SK-N-SH (cell line): ENCODE data around the gene CX3CR1. TPM values are rescaled to one million over a fixed set of nuclear protein-coding genes. Genes with fewer than 3 reads are reported as not detected.
A peak's percentile ranks its signal among the peaks of the same experiment; 100 is the strongest.

Experiments used
- CTCF ChIA-PET: fragments of 300-600, 350-600 bp; formaldehyde crosslinking; extraction: SDS; loops from one replicate; lab custom pipeline; 2021; lab: Yijun Ruan, JAX
- POLR2A ChIA-PET: fragments of 350-600 bp; sonication (Branson Sonifier 250); formaldehyde crosslinking; extraction: SDS; loops from one replicate; lab custom pipeline; 2020; ENCODE audit warnings: antibody characterized with exemption, inconsistent platforms; lab: Yijun Ruan, JAX
- DNase-seq: peaks from one replicate; pipeline ENCODE4 v3.0.0; 2012
- H2AFZ ChIP-seq: fragments of 200-600 bp; sonication (generic); 2 replicates; pipeline ENCODE4 v1.8.1; 2016; ENCODE audit warnings: antibody characterized with exemption, mild to moderate bottlenecking, low read depth
- H3F3A ChIP-seq: fragments of 200-600 bp; sonication (generic); replicated peaks from 2 replicates; pipeline ENCODE3; 2016; ENCODE audit warnings: antibody characterized with exemption, mild to moderate bottlenecking; ENCODE audit not compliant: insufficient read depth
- H3K27ac ChIP-seq, 2 experiments: fragments of 200-500 bp in 1 of 2; fragments of 200-600 bp in 1 of 2; sonication (Bioruptor generic) in 1 of 2; sonication (generic), shearing (Covaris generic) in 1 of 2; 2 replicates each; pipeline versions ENCODE4 v1.5.1 to v1.6.1; 2014 to 2016; ENCODE audit warnings: low read depth in 2 of 2, inconsistent platforms in 1 of 2, low read length in 1 of 2, mild to moderate bottlenecking in 1 of 2, mixed read lengths in 1 of 2
- H3K27me3 ChIP-seq: fragments of 200-600 bp; sonication (generic), shearing (Covaris generic); 2 replicates; pipeline ENCODE4 v1.6.1; 2016; ENCODE audit warnings: mixed run types; ENCODE audit not compliant: insufficient read depth
- H3K36me3 ChIP-seq, 2 experiments: fragments of 200-500 bp in 1 of 2; fragments of 200-600 bp in 1 of 2; sonication (Bioruptor generic) in 1 of 2; sonication (generic) in 1 of 2; replicated peaks in 1 of 2; 2 replicates each; pipeline versions ENCODE3 to v1.5.1; 2014 to 2016; ENCODE audit warnings: low read length in 1 of 2, mild to moderate bottlenecking in 1 of 2; ENCODE audit not compliant: insufficient read depth in 2 of 2, control insufficient read depth in 1 of 2
- H3K4me1 ChIP-seq, 2 experiments: fragments of 200-500 bp in 1 of 2; fragments of 200-600 bp in 1 of 2; sonication (Bioruptor generic) in 1 of 2; sonication (generic), shearing (Covaris generic) in 1 of 2; 2 replicates each; pipeline versions ENCODE4 v1.5.1 to v1.6.1; 2014 to 2016; ENCODE audit warnings: low read depth in 1 of 2, low read length in 1 of 2, mixed run types in 1 of 2; ENCODE audit not compliant: insufficient read depth in 2 of 2, control insufficient read depth in 1 of 2
- H3K4me2 ChIP-seq: fragments of 200-600 bp; sonication (generic), shearing (Covaris generic); 2 replicates; pipeline ENCODE4 v1.6.1; 2017; ENCODE audit warnings: mixed run types
- H3K4me3 ChIP-seq, 2 experiments: fragments of 200-500 bp in 1 of 2; fragments of 200-600 bp in 1 of 2; sonication (Bioruptor generic) in 1 of 2; sonication (generic), shearing (Covaris generic) in 1 of 2; 2 replicates each; pipeline versions ENCODE4 v1.5.1 to v1.8.1; 2014 to 2016; ENCODE audit warnings: low read depth in 2 of 2, inconsistent platforms in 1 of 2, low read length in 1 of 2, mild to moderate bottlenecking in 1 of 2, mixed read lengths in 1 of 2, moderate library complexity in 1 of 2
- H3K79me2 ChIP-seq: fragments of 200-600 bp; sonication (generic); 2 replicates; pipeline ENCODE4 v1.8.1; 2017; ENCODE audit warnings: mild to moderate bottlenecking; ENCODE audit not compliant: insufficient read depth
- H3K9ac ChIP-seq: fragments of 200-600 bp; sonication (generic); 2 replicates; pipeline ENCODE4 v1.6.1; 2017; ENCODE audit warnings: mixed run types
- H3K9me2 ChIP-seq: fragments of 200-600 bp; sonication (generic); 2 replicates; pipeline ENCODE4 v1.6.1; 2017; ENCODE audit warnings: mixed run types
- H3K9me3 ChIP-seq: fragments of 200-600 bp; sonication (generic); 2 replicates; pipeline ENCODE4 v1.6.1; 2017; ENCODE audit warnings: mixed run types, mild to moderate bottlenecking, moderate library complexity
- H4K20me1 ChIP-seq: fragments of 200-600 bp; sonication (generic); 2 replicates; pipeline ENCODE4 v1.6.1; 2017; ENCODE audit warnings: mild to moderate bottlenecking, mixed run types; ENCODE audit not compliant: insufficient read depth
- ELF1 ChIP-seq: IDR thresholded peaks from 2 replicates; pipeline ENCODE4 v1.4.0; 2012
- JUND ChIP-seq: IDR thresholded peaks from 2 replicates; pipeline ENCODE4 v1.4.0; 2012
- NFIC ChIP-seq: IDR thresholded peaks from 2 replicates; pipeline ENCODE4 v1.4.0; 2012; ENCODE audit warnings: borderline replicate concordance
- POLR2AphosphoS5 ChIP-seq: IDR thresholded peaks from 2 replicates; pipeline ENCODE4 v1.6.1; 2012; ENCODE audit warnings: low read depth, low read length
- RAD21 ChIP-seq: IDR thresholded peaks from 2 replicates; pipeline ENCODE4 v1.6.1; 2012; ENCODE audit warnings: mild to moderate bottlenecking, low read length
- RCOR1 ChIP-seq: fragments of 150-350 bp; IDR thresholded peaks from 2 replicates; pipeline ENCODE4 v1.6.1; 2017; ENCODE audit warnings: antibody characterized with exemption, low read length
- RXRA ChIP-seq: IDR thresholded peaks from 2 replicates; pipeline ENCODE4 v1.4.0; 2012; ENCODE audit warnings: low read depth, mild to moderate bottlenecking, borderline replicate concordance
- TAF1 ChIP-seq: IDR thresholded peaks from 2 replicates; pipeline ENCODE4 v1.6.1; 2012; ENCODE audit warnings: low read depth, mild to moderate bottlenecking, low read length, moderate library complexity, borderline replicate concordance
- TCF12 ChIP-seq: IDR thresholded peaks from 2 replicates; pipeline ENCODE4 v1.4.0; 2012
- WGBS: methylation state at CpG from one replicate; pipeline ENCODE4 v1.1.6; 2017; ENCODE audit warnings: low lambda C conversion rate; 5-methylcytosine and 5-hydroxymethylcytosine counted together
- polyA plus RNA-seq, 3 experiments: library from polyadenylated mRNA; depleted of rRNA; stranded (reverse); fragments of >200 nt; gene quantifications; 2 replicates each; pipeline ENCODE4 v1.2.3, GENCODE V29; 2012
- TF ChIP-seq, protein P1 (sequence below): IDR thresholded peaks from 2 replicates; pipeline ENCODE4; 2012
- TF ChIP-seq, protein P2 (sequence below): IDR thresholded peaks from 2 replicates; pipeline ENCODE4 v1.4.0; 2012; ENCODE audit warnings: low read depth, borderline replicate concordance
- TF ChIP-seq, protein P3 (sequence below): IDR thresholded peaks from 2 replicates; pipeline ENCODE4 v1.6.1; 2012; ENCODE audit warnings: mild to moderate bottlenecking, low read depth, low read length, moderate library complexity
- TF ChIP-seq, protein P4 (sequence below): IDR thresholded peaks from 2 replicates; pipeline ENCODE4 v1.4.0; 2012; ENCODE audit warnings: low read depth, borderline replicate concordance

CX3CR1 gene
- polyA plus RNA-seq, 1 of the 3 experiments (the other 2 are of a cell fraction), result not detected

DNA sequence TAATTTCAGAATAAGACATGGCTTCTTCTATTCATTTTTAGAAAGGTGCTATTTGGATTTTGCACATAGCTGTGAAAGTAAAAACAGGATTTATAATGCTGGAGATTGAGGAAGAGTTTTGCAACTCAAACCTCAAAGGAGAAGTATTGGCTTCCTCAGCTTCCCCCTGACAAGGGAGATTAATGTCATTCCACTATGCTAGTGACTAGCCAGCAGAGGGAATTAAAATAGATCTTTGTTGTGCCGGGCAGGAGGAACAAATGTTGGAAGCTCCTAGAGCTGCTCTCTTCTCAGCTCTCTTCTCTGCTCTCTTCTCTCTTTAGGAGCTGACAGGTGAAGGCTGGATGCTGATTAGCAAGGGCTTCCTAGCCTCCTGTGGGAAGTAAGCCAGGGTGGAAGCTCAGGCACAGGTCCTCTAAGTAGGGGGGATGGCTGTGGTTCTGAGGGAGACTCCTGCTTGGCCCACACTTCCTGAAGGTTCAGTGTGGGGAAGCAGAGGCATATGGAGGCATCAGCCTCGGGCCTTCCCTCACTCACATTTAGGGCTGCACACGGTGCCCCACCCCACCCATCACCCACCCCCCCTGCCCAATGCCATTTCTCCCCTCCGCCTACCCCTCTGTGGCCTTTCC is 29.6 kb downstream of the CX3CR1 start:
- POLR2A ChIA-PET, result no interaction called here
- no peaks in the 10 kb centered on the region for H3K27me3 ChIP-seq
- H3K4me1 ChIP-seq, result 0 out of 4 replicates have a peak, but pooled peaks cover 0 to 4% of the 10 kb centered on the region in 2 experiments
- CTCF ChIA-PET, result interaction anchor here (1.2 kb wide), 1 partner anchor 34 kb away, joined by 4 read pairs; no protein-coding TSS in a partner anchor
- H3K27ac ChIP-seq, result no peak overlapping the region
- no peaks in the 10 kb centered on the region for H3K79me2 ChIP-seq
- no peak overlapping the region for H3K9ac ChIP-seq
- no peaks in the 10 kb centered on the region for H3K9me2 ChIP-seq
- no peaks in the 10 kb centered on the region for H3K36me3 ChIP-seq
- H3K9me3 ChIP-seq, result no peaks in the 10 kb centered on the region
- H4K20me1 ChIP-seq, result no peaks in the 10 kb centered on the region
- DNase-seq, result no peak
- TF ChIP-seq POLR2AphosphoS5, result no peak
- TF ChIP-seq, protein P1, sequence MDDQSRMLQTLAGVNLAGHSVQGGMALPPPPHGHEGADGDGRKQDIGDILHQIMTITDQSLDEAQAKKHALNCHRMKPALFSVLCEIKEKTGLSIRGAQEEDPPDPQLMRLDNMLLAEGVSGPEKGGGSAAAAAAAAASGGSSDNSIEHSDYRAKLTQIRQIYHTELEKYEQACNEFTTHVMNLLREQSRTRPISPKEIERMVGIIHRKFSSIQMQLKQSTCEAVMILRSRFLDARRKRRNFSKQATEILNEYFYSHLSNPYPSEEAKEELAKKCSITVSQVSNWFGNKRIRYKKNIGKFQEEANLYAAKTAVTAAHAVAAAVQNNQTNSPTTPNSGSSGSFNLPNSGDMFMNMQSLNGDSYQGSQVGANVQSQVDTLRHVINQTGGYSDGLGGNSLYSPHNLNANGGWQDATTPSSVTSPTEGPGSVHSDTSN, result peak; percentile 48
- TF ChIP-seq TAF1, result no peak
- no peak for TF ChIP-seq RXRA
- TF ChIP-seq ELF1, result no peak
- no peak for TF ChIP-seq TCF12
- TF ChIP-seq JUND, result no peak
- TF ChIP-seq, all 33 proteins: peak for 1
- peaks cover 7% of the 10 kb centered on the region for H3F3A ChIP-seq
- no peak overlapping the region for H3K4me2 ChIP-seq
- H3K4me3 ChIP-seq, result no peak overlapping the region
- no peak overlapping the region for H2AFZ ChIP-seq
- 39% methylated on average over 4 of the region's 4 CpGs for WGBS

DNA sequence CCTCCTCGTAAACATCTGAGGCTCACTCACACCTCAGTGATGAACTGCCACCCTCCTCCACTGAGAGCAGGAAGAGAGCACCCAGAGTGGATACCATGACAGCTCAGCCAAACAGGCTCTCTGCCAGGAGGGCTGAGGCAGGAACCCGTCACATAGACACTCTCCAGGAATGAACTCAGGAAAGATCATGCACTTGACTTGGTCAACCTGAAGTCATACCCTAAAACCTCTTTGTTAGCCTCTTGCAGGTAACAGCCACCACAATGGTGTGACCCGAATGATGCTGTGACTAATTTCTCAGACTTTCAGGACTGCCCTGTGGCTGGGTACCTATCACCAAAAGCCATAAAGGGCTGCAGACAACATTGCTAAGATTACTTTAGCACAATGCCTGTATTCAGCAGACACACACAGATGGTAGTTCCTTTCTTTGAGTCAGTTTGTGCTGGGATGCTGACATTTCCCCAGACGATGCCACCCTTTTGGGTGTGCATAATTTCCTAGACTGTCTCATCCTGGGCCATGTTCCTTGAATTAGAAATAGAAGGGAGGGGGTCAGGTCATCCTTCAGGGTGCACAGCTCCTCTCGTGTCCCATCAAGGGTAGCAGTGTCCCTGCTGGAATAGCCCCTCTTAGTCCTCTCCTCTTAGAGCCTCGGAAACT is 30.3 kb downstream of the CX3CR1 start:
- Histone ChIP-seq H3K4me1 (no peaks in the 10 kb centered on the region), H3K9me3 (no peaks in the 10 kb centered on the region), H3K27me3 (no peaks in the 10 kb centered on the region), H3K9me2 (no peaks in the 10 kb centered on the region), H3F3A (peaks cover under 1% of the 10 kb centered on the region), H3K27ac (no peak overlapping the region), H3K79me2 (no peaks in the 10 kb centered on the region), H2AFZ (no peak overlapping the region), H3K4me3 (no peak overlapping the region), H3K4me2 (no peak overlapping the region), H4K20me1 (no peaks in the 10 kb centered on the region), H3K9ac (no peak overlapping the region), H3K36me3 (no peaks in the 10 kb centered on the region)
- WGBS, result 50% methylated on average over 6 of the region's 6 CpGs
- TF ChIP-seq NFIC (peak; percentile 20; the same call in 1 of the 2 replicates), RAD21 (no peak), POLR2AphosphoS5 (no peak), RCOR1 (no peak), TCF12 (peak; percentile 27)
- TF ChIP-seq, protein P2, sequence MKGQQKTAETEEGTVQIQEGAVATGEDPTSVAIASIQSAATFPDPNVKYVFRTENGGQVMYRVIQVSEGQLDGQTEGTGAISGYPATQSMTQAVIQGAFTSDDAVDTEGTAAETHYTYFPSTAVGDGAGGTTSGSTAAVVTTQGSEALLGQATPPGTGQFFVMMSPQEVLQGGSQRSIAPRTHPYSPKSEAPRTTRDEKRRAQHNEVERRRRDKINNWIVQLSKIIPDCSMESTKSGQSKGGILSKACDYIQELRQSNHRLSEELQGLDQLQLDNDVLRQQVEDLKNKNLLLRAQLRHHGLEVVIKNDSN, result no peak
- TF ChIP-seq, protein P3, sequence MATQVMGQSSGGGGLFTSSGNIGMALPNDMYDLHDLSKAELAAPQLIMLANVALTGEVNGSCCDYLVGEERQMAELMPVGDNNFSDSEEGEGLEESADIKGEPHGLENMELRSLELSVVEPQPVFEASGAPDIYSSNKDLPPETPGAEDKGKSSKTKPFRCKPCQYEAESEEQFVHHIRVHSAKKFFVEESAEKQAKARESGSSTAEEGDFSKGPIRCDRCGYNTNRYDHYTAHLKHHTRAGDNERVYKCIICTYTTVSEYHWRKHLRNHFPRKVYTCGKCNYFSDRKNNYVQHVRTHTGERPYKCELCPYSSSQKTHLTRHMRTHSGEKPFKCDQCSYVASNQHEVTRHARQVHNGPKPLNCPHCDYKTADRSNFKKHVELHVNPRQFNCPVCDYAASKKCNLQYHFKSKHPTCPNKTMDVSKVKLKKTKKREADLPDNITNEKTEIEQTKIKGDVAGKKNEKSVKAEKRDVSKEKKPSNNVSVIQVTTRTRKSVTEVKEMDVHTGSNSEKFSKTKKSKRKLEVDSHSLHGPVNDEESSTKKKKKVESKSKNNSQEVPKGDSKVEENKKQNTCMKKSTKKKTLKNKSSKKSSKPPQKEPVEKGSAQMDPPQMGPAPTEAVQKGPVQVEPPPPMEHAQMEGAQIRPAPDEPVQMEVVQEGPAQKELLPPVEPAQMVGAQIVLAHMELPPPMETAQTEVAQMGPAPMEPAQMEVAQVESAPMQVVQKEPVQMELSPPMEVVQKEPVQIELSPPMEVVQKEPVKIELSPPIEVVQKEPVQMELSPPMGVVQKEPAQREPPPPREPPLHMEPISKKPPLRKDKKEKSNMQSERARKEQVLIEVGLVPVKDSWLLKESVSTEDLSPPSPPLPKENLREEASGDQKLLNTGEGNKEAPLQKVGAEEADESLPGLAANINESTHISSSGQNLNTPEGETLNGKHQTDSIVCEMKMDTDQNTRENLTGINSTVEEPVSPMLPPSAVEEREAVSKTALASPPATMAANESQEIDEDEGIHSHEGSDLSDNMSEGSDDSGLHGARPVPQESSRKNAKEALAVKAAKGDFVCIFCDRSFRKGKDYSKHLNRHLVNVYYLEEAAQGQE, result no peak
- TF ChIP-seq, protein P4, sequence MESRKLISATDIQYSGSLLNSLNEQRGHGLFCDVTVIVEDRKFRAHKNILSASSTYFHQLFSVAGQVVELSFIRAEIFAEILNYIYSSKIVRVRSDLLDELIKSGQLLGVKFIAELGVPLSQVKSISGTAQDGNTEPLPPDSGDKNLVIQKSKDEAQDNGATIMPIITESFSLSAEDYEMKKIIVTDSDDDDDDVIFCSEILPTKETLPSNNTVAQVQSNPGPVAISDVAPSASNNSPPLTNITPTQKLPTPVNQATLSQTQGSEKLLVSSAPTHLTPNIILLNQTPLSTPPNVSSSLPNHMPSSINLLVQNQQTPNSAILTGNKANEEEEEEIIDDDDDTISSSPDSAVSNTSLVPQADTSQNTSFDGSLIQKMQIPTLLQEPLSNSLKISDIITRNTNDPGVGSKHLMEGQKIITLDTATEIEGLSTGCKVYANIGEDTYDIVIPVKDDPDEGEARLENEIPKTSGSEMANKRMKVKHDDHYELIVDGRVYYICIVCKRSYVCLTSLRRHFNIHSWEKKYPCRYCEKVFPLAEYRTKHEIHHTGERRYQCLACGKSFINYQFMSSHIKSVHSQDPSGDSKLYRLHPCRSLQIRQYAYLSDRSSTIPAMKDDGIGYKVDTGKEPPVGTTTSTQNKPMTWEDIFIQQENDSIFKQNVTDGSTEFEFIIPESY, result no peak
- no peak for DNase-seq
- ChIA-PET POLR2A (no interaction called here), CTCF (no interaction called here)
